Daoy (cell line): ENCODE results near the gene PHF21A. TPM values are rescaled to one million over a fixed set of nuclear protein-coding genes. Genes with fewer than 3 reads are reported as not detected.
"Not testable (repeated sequence)": the region's sequence is repeated elsewhere in the genome, so short reads cannot be mapped to it uniquely, and the experiment has no call there.

Experiments
- DNase-seq: peaks from one replicate; pipeline ENCODE4 v3.0.0-alpha.2; 2015; ENCODE audit warnings: low read depth
- total RNA-seq: library from RNA; depleted of rRNA; stranded (reverse); fragments of >200 nt; shearing (Covaris generic); gene quantifications from 2 replicates; pipeline ENCODE4 v1.2.3, GENCODE V29; 2014

The PHF21A gene
- total RNA-seq, 1 experiment from 2014 or later: 4.8 TPM

GRCh38 chr11:46036009-46036408 lies 85.2 kb downstream of the PHF21A start:
- DNase-seq: no peak

DNA sequence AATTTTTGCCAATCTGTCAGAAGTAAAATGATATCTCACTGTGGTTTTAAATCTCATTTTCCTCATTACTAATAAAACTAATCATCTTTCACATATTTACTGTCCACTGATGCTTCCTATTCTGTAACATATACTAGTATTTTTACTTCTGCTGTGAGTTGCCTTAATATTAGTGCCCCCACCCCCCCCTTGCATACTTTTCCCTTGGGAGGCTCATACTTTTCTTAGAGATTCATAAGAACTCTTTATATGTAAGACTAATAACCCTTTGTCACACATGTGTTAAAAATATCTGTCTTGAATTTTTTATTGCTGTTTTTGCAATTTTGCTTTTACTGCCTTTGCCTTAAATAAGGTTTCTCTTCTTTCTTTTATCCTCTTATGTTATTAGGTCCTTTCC lies 87.2 kb downstream of the PHF21A start:
- no peak for DNase-seq

- DNase-seq: no peak
Observed at GRCh38 chr11:46026606-46027293, 94.5 kb downstream of the PHF21A start.

DNA sequence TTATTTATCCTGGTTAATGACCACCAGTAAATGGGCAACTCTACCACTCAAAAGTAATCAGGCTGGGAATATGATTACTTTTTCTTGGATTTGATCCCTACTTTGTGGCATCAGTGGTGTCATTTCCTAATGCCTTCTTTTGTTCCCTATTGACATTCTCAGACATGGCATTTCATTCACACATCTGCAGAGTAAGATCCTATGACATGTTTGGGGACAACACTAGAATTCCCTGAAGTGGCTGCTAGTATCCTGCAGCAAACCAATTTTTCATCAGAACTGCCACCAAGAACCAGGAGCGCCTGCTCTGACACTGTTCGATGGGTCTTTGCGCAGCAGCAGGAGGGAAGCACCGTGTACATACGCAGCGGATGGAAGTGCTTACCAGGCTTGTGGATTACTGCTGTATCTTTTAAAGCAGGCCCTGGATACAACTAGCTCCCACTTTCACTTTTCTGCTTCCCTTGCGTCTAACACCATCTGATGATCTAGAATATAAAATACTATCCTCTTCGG lies 101.1 kb downstream of the PHF21A start:
- DNase-seq: no peak

DNA sequence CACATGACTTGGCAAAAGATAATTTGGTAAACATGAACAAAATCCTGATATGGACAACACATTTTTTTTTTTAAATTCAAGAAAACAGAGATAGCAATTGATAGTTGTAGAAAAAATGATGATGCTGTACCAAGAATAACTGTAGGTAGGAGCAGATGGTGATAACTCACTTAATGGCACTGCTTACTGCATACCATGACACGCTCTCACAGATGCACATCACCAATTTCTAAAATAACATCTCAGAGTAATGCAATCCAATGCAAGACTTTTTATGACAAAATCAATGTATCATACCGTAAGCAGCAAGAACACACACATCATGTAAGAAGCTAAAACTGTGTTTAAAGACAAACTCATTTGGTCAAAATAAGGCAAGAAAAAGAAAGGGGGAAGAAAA lies 102.6 kb downstream of the PHF21A start:
- no peak for DNase-seq

DNA sequence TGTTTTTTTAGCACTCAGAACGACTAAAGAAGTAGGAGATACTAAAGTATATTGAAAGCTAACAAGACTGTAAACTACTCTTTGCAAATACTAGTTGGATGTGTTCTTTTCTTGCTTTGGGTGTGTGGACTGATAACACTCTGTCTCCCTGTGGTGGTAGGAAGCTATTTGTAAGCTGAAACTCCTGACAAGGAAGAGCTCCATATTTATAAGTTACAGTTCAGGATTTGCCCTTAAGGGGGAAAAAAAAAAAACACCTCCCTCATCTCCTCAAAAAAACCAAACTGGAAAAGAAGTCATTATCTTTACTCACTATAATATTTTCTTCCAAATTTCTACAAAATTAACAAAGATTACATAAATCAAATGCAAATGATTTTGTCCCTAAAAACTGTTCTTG lies 103.9 kb downstream of the PHF21A start:
- no peak for DNase-seq

DNA sequence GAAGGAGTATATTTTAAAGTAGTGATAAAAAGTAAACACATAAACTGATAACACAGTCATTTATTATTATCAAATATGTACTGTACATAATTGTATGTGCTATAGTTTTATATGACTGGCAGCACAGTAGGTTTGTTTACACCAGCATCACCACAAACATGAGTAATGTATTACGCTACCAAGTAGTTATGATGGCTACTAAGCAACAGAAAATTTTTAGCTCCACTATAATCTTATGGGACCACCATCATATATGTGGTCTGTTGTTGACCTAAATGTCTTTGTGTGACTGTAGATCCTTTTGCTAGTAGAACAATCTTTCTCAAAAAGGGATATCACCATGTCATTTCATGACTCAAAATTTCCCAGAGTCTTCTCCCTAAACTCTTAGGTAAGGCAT lies 105.3 kb downstream of the PHF21A start:
- DNase-seq: no peak

DNA sequence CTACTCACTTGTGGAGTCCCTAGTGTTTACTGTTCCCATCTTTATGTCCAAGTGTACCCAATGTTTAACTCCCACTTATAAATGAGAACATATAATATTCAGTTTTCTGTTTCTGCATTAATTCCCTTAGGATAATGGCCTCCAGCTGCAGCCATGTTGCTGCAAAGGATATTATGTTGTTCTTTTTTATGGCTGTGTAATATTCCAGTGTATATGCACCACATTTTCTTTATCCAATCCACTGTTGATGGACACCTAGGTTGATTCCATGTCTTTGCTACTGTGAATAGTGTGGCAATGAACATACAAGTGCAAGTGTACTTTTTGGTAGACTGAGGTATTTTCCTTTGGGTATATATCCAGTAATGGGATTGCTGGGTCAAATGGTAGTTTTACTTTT lies 107.1 kb downstream of the PHF21A start:
- DNase-seq: not testable (repeated sequence)

- no peak for DNase-seq
Observed at GRCh38 chr11:46012185-46012584, 109.1 kb downstream of the PHF21A start.

DNA sequence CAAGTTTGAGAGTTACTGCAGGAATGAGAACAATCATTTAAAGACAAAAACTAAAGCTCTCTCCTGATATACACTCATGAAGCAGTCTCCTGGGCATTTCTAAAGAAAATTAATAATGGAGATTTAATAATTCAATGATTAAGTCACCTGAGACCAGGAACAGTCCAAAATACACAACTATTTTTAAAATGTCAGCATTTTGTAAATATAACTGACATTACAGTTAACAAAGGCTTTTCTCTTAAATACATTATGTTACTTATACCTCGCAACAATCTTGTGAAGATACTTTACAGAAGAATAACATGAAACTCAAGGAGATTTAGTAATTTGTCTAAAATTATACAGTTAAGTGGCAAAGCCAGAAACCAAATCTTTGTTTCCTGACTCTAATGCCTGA lies 111.2 kb downstream of the PHF21A start:
- no peak for DNase-seq

GRCh38 chr11:46009647-46010046 lies 111.6 kb downstream of the PHF21A start:
- no peak for DNase-seq

DNA sequence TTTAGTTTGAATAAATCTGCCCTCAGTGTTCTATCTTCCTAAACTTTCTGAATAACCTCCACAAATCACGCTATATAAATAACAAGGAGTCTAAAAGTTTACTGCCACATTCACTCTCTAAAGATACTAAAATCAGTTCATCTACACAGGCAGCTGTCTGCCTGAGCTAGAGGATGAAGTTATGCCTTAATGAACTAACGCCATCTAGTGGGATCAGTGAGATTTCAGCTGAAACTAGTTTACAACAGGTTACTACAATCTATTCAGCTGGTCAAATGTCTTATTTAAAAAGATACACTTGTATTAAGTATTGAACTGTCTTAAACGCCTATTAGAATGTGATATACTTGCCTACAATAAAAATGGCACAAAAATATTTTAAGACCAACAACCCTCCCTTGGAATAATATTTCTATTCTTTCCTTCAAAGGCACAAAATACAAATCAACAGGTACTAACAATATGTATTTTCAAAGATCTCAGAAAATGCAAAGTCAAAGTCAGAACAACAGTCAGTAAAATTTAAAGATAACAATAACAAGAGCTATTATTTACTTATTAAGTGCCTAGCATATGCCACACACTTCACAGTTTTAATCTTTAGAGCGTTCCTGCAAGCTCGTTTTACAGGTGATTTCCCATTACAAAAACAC lies 114.7 kb downstream of the PHF21A start:
- peak; percentile 47 for DNase-seq

GRCh38 chr11:46003572-46003971 lies 117.7 kb downstream of the PHF21A start:
- no peak for DNase-seq

DNA sequence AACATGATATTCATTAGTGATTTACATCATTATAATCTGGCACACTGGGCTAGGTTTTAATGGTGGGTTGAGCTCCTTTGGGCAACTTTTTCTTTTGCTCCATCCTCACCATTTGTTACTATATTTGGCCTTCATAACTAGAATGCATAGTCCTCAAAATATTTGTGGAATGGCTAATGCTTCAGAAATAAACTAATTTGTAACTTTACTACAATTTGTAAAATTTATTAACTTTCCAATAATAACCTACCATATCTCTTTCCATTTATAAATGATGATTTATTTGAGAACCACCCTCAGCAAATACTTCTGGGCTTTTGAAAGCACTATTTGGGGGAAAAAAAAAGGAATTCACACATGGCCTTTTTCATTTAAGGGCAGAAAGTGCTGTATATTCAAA lies 119.1 kb downstream of the PHF21A start:
- DNase-seq: no peak

- no peak for DNase-seq
Observed at GRCh38 chr11:46001448-46001914, 119.8 kb downstream of the PHF21A start.

GRCh38 chr11:45997599-45997998 lies 123.7 kb downstream of the PHF21A start:
- no peak for DNase-seq

GRCh38 chr11:45995342-45995734 lies 125.9 kb downstream of the PHF21A start:
- DNase-seq: no peak

- no peak for DNase-seq
Observed at GRCh38 chr11:45994371-45995341, 126.6 kb downstream of the PHF21A start.

GRCh38 chr11:45993531-45994001 lies 127.7 kb downstream of the PHF21A start:
- no peak for DNase-seq

DNA sequence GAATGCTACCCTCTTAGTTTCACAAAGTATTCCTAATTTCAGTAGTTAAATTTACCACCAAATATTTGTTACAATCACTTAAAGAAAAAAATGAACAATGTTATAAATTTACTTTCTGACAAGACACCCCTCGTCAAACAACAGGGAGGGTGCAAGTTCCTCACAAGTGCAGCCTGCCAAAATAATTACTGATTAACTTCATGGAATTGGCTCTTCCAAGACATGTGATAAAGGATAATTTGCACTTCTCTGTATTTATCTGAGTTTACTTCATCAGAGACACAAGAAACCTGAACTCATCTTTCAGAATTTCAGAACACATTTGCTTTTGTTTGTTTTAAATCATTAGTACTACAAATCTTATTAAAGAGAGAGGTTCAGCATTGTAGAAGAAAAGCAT lies 132.3 kb downstream of the PHF21A start:
- no peak for DNase-seq

- DNase-seq: no peak
Observed at GRCh38 chr11:45985212-45985611, 136.0 kb downstream of the PHF21A start.

DNA sequence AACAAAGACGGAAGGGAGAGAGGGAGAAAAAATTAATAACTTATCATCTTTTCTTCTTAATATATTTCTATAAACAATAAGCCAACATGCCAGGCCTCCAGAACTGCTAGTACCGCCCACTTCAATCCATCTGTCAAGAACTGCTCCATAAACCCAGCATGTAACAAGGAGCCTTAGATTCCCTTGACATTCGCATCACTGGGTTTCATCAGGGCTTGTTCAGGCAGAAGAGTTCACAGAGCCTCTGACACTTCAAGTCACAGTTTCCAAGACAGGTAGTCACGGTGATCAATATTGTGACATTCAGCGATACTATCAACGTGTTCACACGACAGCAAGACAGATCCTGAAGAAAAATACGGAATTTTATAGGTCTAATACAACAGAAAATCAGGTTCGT lies 137.1 kb downstream of the PHF21A start:
- DNase-seq: no peak
